HepG2 (cell line): ENCODE measurements around the gene SNAP25. TPM values are rescaled to one million over a fixed set of nuclear protein-coding genes. Genes with fewer than 3 reads are reported as not detected.

Experiments used
- ARID3A ChIP-seq: IDR thresholded peaks from 2 replicates; pipeline ENCODE4 v1.6.1; 2012; ENCODE audit warnings: low read depth, low read length, improper control_type of control experiment
- ARID4A ChIP-seq: sonication (generic); formaldehyde crosslinking; IDR thresholded peaks from 2 replicates; pipeline ENCODE4 v1.5.0; 2020; ENCODE audit warnings: mild to moderate bottlenecking, missing genetic modification reagents, borderline replicate concordance
- DPF2 ChIP-seq: sonication (generic); formaldehyde crosslinking; IDR thresholded peaks from 2 replicates; pipeline ENCODE4 v1.4.0; 2020; ENCODE audit warnings: mild to moderate bottlenecking, low read depth, missing genetic modification reagents, borderline replicate concordance
- EP300 ChIP-seq, 3 experiments: sonication (generic) in 1 of 3; formaldehyde crosslinking in 1 of 3; IDR thresholded peaks; 2 replicates each; pipeline versions ENCODE4 v1.5.1 to v1.6.1; 2011 to 2020; ENCODE audit warnings: low read depth in 2 of 3, low read length in 2 of 3, borderline replicate concordance in 1 of 3, improper control_type of control experiment in 1 of 3, mild to moderate bottlenecking in 1 of 3, missing genetic modification reagents in 1 of 3, moderate library complexity in 1 of 3
- HMG20A ChIP-seq: IDR thresholded peaks from 2 replicates; pipeline ENCODE4 v1.6.1; 2016; ENCODE audit warnings: borderline replicate concordance
- SETDB1 ChIP-seq: sonication (generic); formaldehyde crosslinking; IDR thresholded peaks from 2 replicates; pipeline ENCODE4 v1.5.1; 2020; ENCODE audit warnings: missing genetic modification reagents, mild to moderate bottlenecking, borderline replicate concordance
- SMYD3 ChIP-seq: sonication (generic); formaldehyde crosslinking; IDR thresholded peaks from 2 replicates; pipeline ENCODE4 v1.8.1; 2023; ENCODE audit warnings: mild to moderate bottlenecking, missing genetic modification reagents
- TEAD3 ChIP-seq: optimal IDR thresholded peaks from 2 replicates; pipeline ENCODE3; 2016; ENCODE audit warnings: borderline replicate concordance
- ZBTB44 ChIP-seq: sonication (generic); formaldehyde crosslinking; IDR thresholded peaks from 2 replicates; pipeline ENCODE4 v1.4.0; 2020; ENCODE audit warnings: missing genetic modification reagents
- ZFYVE20 ChIP-seq: sonication (generic); formaldehyde crosslinking; IDR thresholded peaks from 2 replicates; pipeline ENCODE4 v1.8.0; 2023; ENCODE audit warnings: low read depth, mild to moderate bottlenecking, moderate library complexity, missing genetic modification reagents, borderline replicate concordance
- ZHX1 ChIP-seq: sonication (generic); formaldehyde crosslinking; IDR thresholded peaks from 2 replicates; pipeline ENCODE4 v1.8.1; 2022; ENCODE audit warnings: low read depth, mild to moderate bottlenecking, missing genetic modification reagents
- polyA plus RNA-seq, 8 experiments: library from polyadenylated mRNA; depleted of rRNA in 3 of 8; stranded (reverse) in 7 of 8; unstranded in 1 of 8; fragments of >200 nt; fragmentation: Illumina TruSeq in 4 of 8; extraction: Trizol in 4 of 8; gene quantifications; 2 replicates each; pipeline versions ENCODE4 v1.2.1 to v1.2.3, GENCODE V29; 2011 to 2016; ENCODE audit warnings: low read depth in 4 of 8, missing spikeins in 1 of 8, mixed read lengths in 1 of 8; ENCODE audit not compliant: insufficient read depth in 1 of 8
- total RNA-seq, 5 experiments: library from RNA; depleted of rRNA; stranded (reverse); fragments of >200 nt; fragmentation: Illumina TruSeq; extraction: Trizol; gene quantifications; 2 replicates each; pipeline ENCODE4 v1.2.3, GENCODE V29; 2016; ENCODE audit warnings: low read depth in 1 of 5
- TF ChIP-seq, protein P1 (sequence below): sonication (generic); formaldehyde crosslinking; IDR thresholded peaks from 2 replicates; pipeline ENCODE4 v1.5.1; 2020; ENCODE audit warnings: mild to moderate bottlenecking, missing genetic modification reagents, borderline replicate concordance

SNAP25 gene
- total and polyA plus RNA-seq, 2 of the 13 experiments (the other 11 are each of a cell fraction or from before 2014, with no cell fraction given), result not detected

- TF ChIP-seq ZBTB44 (CRISPR knock-in tag) (peak; percentile 99), ARID4A (CRISPR knock-in tag) (peak; percentile 79), EP300 (IDR thresholded peaks at IDR 0.05; ENCODE audit: low read depth in 2 of 2, low read length in 2 of 2) (no peak), EP300 (CRISPR knock-in tag; IDR thresholded peaks at IDR 0.05; ENCODE audit: borderline replicate concordance) (peak; percentile 57; the same call in 1 of the 2 replicates), ZFYVE20 (CRISPR knock-in tag) (peak; percentile 99), ZHX1 (peak; percentile 97), SETDB1 (CRISPR knock-in tag) (no peak), HMG20A (CRISPR knock-in tag) (peak; percentile 89), SMYD3 (0 out of 2 replicates have a peak, but pooled peaks have one; percentile 89), ARID3A (no peak), DPF2 (CRISPR knock-in tag) (no peak), TEAD3 (CRISPR knock-in tag) (peak; percentile 84)
- TF ChIP-seq, protein P1, sequence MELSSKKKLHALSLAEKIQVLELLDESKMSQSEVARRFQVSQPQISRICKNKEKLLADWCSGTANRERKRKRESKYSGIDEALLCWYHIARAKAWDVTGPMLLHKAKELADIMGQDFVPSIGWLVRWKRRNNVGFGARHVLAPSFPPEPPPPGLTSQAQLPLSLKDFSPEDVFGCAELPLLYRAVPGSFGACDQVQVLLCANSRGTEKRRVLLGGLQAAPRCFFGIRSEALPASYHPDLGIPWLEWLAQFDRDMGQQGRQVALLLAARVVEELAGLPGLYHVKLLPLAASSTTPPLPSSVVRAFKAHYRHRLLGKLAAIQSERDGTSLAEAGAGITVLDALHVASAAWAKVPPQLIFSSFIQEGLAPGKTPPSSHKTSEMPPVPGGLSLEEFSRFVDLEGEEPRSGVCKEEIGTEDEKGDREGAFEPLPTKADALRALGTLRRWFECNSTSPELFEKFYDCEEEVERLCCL, result peak; percentile 99; the same call in 1 of the 2 replicates
Observed at GRCh38 chr20:10219452-10219791, 792 bp downstream of the SNAP25 start (continued).
